ENCODE data around the gene PKIB.
"Not testable (repeated sequence)": the region's sequence is repeated elsewhere in the genome, so short reads cannot be mapped to it uniquely, and the experiment has no call there.

The PKIB gene

DNA sequence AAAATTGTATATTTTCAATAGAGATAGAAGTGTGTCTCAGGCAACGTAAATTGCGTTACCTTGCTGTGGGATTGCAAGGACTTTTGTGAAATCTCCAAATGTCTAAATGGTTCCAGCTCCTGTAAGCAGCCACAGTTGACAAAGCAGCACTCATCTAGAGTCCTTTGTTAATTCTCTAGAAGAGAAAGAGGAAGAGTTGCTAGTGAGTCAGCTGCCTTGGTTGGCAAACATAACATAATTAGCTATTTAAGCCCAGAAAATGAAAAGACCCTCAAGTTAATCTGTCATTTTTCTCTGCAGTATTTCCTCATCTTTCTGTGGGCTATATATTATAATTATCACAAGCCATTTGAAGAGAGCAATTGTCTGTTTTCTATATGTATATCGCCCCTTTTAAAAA lies 102.9 kb downstream of the PKIB start:
- no peak for DNase-seq

DNA sequence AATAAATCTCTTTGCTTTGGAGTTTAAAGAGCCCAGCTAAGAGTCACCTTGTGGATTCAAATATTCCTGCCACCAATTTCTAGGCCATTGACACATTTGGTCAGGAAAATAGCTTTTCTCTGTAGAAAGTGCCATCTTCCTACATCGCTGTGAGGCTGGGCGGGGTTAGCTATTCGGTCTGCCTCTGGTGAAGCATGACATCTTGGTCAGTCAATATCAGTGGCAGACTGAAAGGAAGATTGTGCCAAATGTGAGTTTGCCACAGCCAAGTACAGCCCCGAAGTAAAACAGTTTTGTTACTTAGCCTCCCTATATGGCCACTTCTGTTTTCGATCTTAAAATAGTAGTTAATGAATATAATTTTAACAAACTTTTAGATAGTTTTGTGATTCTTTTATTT lies 103.9 kb downstream of the PKIB start:
- no peak for DNase-seq

DNA sequence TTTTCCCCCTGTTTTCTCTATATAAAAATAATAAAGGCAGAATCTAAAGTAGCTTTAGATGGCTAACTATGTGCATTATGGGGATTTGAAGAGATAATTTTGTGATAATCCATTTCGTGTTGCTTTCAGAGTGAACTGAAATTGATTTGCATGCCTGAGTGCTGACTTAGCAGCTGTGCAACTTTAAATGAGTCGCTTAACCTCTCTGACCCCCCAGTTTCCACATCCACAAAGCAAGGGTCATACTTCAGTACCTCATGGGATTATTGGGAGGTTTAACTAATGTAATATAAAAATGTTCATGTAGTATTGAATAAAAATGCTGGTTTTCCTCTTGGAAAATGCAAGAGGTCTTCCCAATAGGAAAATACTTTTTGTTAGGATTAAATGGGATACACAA lies 105.5 kb downstream of the PKIB start:
- no peak for DNase-seq

DNA sequence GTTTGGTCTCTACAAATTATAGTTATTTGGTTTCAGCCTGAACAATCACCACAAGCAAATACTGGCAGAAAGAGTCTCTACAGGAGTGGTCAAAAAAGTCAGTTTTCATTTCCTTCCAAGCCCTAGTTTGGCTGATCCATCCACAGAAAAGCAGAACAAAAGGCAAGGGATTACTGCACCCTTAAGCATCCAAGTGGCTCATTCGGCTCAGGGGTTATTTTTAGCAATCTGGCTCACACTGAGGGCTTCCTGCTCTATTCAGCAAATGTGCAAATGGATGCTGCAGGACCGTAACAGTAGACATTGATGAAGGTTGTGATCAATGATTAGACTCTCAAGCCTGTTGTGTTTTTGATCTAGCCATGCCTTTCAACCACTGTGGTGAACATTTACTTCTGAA lies 107.1 kb downstream of the PKIB start:
- no peak for DNase-seq

DNA sequence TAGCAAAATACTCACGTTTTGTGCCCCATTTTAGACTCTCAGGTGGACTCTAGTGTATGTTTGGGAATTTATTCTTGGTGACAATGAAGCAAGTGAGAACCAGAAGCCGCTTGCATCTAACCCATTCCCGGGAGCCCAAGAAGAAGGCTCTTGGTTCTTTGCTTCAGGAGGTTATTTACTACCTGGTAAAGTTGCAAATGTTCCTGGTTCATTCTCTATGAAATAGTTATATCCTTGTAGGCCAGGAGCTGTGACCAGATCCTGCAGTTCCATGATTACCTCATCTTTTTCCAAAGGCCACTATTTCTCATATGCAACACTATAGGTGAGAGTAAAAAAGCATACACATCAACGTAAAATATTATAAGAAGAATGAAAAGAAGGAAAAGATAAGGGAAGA lies 108.4 kb downstream of the PKIB start:
- no peak for DNase-seq

DNA sequence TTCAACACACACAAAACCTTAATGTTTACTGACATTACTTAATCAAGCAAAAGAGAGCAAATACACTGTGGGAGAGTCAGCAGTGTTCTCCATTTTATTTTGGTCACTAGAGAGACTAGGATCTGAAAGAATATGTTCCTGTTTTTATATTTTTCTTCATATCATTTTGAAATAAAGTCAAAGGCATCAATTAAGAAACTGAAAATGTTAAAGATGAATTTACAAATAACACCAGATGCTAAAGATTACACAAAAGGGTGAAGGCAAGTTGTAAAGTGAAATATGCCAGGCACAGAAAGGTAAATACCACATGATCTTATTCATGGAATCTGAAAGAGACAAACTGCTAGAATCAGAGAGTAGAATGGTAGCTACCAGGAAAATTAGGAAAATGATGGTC lies 109.0 kb downstream of the PKIB start:
- no peak for DNase-seq

DNA sequence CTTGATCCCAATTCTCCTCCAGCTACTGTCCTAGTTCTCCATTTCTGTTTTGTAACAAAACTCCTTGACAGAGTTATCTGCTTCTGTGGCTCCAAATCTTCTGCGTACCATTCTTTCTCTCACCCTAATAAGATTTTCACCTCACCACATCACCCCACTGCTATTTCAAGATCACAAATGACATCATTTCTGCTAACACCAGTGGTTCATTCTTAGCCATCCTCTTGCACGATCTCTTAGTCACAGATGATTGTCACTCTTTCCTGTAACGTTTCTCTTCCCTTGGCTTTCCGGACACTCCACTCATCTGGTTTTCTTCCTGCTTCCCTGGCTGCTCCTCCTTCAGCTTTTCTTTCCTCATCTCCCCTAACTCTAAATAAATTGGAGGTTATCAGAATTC lies 112.5 kb downstream of the PKIB start:
- DNase-seq, result no peak

DNA sequence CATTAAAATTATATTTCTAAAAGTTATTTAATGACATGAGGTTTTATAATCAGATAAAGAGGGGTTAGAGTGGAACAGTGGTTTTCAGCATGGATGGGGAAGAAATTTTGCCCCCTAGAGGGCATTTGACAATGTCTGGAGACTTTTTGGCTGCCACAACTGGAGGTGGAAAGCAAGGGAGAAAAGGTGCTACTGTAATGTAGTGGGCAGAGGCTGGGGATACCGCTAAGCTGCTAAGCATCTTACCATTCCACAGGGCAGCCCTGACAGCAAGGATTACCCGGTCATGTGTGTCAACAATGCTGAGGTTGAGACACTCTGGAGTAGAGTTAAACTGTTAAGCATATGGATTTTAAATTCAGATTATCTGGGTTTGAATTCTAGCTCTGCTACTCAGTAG lies 116.4 kb downstream of the PKIB start:
- no peak for DNase-seq

DNA sequence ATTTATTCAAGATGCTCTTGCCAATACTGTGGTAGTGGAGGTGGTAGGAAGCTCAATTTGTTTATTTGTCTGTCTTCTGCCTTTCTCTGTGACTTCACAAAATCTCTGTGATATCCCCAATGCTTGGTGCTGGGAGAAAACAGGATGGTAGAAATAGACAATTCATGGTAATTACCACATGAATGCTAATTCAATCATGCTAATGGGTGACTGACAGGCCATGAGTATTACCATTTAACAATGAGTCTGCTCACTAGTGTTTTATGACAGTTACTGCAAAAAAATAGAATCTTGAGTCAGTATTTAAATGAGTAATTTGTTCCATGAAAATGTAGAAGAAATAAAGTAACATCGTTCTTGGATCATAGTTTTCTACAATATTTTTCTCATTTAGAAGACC lies 117.0 kb downstream of the PKIB start:
- no peak for DNase-seq

DNA sequence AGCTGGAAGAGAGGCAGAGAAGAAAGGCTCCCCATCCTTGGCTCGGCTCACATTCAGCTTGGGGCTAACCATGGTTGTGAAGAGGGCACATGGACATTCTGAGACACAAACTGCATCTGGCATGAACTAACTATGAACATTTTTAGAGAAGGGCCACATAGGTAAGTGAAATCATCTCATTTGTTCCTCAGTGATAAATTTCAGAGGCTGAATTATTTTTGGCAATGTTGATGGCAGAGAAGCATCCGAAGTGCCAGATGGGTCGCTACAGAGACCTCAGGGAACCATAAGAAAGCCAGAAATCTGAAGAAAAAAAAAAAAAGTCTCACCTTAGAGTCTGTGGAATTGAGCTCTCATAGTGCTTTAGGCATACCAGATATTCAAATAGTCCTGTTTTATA lies 120.1 kb downstream of the PKIB start:
- no peak for DNase-seq

DNA sequence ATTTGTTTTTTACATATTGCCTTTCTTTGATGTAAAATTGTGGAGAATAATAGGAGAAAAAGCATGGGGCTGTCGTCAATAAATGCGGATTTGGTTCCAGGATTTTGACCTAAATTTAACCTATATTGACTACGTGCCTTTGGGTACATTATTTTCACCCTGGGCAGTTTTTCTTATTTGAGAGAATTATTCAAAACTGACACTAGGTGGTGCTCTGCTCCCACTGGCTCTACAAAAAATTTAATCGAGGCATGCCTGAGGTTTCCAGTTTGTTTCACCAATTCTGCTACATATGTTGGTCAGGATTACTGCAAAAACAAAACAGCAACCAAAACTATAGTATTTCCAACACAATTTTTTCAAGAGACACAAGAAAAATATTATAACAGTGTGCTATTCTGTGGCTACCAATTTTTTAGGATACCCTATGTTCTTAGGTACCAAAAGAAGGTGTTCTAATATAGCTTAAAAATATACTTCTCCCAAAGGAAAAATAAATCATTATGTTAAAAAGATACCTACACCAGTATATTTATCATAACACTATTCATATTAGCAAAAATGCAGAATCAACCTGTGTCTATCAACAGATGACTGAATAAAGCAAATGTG lies 120.7 kb downstream of the PKIB start:
- no peak for DNase-seq

DNA sequence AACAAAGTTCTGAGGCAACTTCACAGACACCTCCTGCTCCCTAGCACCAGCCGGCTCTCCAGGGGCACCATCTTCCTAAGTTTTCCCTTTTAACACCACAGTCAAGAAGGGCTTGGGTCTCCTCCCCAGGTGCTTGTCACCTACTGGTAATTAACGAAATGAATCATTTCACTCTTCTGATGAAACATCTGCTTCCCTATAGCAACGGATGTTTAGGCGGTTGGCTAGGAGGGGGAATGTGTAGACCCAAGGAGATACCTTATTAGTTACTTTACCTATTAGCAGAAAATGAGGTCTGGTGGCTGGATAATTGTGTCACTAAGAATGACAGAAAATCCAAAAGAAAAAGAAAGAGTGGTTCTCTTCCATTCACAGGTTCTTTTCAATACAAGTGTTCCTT lies 123.1 kb downstream of the PKIB start:
- DNase-seq, result no peak

DNA sequence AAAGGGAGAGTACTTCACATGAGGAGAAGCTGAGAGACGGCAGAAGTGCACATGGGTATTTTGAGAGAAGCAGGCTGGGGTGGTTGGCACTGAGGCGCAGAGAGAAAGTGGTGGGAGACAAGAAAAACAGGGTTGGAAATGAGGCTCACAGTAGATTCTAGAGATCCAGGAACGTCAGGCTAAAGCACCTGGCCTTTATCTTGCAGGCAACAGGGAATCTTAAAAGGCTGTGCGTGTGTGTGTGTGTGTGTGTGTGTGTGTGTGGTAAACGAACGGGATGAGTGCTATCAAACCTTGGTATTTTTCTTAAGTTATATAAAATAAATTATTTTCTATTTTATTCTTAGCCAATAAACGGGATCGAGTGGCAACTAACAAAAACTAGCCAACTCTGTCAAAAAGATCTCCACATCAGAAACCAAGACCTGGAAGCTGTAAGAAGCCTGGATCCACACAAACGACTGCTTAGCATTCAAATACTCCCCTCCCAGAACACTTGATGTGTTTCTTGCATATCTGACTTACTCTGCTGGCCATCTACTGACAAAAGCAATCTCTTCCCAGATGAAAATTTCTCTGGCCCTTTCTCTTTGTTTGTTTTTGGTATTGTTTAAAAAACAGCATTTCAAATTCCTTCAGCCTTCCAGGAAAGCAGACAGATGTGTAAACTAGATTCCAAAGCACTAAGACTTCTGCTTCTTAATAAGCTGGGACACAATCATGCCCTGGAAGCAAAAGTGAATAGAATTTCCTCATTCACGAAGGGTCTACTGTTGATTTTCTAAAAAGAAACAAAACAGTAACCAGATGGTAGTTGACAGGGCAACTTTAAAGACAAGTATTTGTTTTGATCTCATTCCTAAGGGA lies 124.6 kb downstream of the PKIB start:
- no peak for DNase-seq

DNA sequence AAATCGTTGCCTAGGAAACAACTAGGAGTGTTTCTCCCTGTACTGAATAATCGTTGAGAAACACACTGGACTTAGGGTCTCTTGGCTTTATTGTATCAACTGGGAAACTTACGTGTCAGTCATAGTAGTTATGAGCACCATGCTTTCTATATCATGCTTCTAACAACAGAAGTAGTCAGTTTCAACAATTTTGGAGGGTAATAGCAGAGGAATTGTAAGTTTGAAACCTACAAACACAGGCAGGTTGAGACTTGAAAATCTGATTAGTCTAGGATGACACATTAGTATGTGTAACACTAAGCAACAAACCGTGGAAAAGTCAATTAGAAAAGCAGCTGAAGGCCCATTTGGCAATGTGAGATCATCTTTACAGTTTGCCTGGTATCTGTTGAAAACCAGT lies 125.4 kb downstream of the PKIB start:
- DNase-seq, result no peak

DNA sequence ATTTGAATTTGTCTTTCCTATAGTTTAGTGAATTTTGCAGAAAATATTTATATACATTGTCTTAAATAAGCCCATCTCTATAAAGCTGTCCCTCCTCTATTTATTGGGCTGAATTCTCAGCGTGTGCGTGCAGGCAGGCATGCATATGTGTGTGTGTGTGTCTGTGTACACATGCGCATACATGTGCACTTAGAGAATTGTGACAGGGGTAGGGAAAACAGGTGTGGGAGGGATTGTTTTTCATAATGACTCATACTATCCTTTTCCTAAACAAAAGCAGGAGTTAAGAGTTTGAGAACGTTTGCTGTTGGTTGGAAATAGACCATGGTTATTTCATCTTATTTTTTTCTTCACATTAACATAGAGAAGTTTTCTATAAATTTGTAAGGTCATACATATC lies 126.0 kb downstream of the PKIB start:
- DNase-seq, result no peak

DNA sequence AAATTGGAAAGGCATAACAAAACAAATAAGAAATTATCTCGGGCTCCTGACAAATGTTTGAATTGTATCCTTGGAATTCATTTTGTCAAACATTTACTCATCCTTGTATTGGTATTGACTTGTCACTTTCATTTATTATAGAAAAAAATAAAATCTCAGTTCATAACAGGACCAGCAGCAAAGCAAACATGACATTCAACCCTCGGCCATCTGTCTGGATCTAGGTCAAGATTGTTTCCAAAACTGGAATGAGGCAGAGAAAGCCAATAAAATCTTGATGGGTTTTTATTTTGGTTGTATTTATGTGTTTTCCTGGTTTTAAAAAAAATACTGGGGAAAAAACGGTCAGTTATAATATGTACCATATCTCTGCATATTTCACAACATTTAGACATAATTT lies 126.4 kb downstream of the PKIB start:
- DNase-seq, result no peak

DNA sequence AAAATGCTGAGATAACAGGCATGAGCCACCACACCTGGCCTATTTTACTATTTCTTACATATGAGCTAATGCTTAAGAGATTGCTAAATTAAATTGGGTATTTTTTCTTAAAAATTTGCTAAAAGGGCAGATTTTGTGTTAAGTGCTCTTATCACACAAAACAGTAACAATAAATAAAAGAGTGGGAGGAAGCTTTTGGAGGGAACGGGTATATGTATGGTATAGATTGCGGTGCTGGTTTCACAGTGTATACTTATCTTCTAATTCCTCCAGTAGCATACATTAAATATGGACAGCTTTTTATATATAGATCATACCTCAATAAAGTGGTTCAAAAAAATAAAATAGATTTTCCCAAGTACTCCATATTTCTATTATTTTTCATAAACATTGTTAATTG lies 129.9 kb downstream of the PKIB start:
- no peak for DNase-seq

DNA sequence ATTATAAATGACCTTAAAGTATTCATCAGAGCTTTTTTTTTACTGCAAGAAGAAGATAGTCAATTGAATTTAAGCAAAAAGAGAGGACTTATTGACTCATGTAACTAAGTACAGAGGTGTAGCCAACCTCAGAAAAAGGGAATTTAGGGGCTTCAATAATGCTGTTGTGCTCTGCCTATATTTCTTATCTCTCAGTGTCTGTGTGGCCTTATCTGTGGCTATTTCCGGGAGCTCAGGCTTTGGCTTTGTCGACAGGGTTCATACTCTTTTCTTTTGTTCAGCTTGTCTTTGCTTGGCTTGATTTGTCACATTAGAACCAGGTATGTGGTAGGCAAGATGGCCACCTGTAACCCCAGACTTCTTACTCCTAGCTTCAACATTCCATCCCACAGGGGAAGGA lies 130.7 kb downstream of the PKIB start:
- DNase-seq, result no peak

DNA sequence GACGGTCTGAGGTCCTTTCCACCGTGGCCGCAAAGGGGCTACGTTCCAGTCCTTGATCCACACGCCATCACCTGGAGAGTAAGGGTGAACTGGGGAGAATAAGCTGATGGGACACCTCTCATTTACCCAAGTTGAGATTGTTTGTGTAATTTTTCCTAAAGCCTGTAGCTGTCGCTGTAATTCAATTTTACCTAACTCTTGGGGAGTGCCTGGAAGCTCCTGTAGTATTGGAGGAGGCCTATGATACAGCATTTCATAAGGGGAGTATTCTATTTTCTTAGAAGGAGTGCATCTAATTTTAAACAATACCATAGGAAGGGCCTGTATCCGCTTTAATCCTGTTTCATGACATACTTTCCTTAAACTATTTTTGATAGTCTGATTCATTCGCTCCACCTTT lies 134.0 kb downstream of the PKIB start:
- not testable (repeated sequence) for DNase-seq

DNA sequence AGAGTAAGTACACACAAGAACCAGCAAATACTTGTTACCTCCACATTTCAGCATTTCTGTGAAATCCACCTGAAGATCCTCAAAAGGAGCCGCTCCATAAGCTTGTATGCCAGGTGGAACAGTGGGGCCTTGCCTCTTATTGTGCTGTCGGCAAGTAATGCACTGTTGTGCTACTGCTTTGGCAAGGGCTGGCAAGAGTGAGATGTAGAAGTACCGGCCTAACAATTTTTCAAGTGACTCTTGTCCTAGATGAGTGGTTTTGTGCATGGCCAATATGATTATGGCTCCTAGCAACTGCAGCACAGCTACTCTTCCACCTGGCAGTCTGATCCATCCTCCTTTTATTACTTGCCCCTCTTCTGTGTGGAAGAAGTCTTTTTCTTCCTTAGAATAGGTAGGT lies 134.7 kb downstream of the PKIB start:
- not testable (repeated sequence) for DNase-seq

DNA sequence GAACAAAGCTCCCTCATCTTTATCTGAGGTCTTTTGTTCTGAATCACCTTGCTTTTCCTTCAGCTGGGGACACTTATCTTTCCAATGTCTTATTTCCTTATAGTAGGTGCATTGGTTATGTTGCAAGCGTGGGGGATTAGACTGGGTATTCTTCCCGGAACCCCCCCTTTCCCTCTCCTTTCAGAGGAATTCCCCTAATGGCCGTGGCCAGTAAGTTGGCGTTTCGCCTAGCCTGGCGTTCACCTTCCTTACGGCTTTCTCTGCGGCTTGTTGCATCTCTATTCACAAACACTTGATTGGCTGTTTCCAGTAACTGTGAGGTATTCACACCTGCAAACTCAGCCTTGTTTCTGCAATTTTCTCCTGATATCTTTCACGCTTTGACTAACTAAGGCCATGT lies 136.5 kb downstream of the PKIB start:
- no peak for DNase-seq

DNA sequence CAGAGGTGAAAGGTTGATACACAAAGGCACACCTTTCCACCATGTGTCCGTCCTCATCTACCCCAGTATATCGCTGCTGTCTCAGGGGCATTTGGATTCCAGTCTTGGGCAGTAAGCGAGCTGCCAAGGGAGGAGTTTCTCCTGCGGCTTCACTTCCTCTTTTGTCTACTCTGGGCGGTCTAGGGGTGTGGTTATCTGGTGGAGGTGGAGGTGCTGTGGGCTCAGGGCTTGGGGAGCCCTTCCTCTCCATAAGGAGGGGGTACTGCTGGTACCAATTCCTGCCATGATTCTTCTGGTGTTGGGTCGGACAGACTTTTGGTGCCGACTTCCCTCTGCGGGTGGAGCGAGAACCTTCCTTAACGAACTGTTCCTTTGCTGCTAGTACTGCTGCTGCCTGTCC lies 137.4 kb downstream of the PKIB start:
- DNase-seq, result no peak

DNA sequence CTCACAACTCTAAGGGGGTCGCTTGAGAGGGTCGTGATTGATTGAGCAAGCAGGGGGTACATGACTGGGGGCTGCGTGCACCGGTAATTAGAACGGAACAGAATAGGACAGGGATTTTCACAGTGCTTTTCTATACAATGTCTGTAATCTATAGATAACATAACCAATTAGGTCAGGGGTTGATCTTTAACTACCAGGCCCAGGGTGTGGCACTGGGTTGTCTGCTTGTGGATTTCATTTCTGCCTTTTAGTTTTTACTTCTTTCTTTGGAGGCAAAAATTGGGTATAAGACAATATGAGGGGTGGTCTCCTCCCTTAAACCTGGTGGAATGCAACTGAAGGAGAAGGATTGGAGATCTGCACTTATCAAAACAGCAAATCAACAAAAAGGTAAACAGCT lies 138.7 kb downstream of the PKIB start:
- not testable (repeated sequence) for DNase-seq

DNA sequence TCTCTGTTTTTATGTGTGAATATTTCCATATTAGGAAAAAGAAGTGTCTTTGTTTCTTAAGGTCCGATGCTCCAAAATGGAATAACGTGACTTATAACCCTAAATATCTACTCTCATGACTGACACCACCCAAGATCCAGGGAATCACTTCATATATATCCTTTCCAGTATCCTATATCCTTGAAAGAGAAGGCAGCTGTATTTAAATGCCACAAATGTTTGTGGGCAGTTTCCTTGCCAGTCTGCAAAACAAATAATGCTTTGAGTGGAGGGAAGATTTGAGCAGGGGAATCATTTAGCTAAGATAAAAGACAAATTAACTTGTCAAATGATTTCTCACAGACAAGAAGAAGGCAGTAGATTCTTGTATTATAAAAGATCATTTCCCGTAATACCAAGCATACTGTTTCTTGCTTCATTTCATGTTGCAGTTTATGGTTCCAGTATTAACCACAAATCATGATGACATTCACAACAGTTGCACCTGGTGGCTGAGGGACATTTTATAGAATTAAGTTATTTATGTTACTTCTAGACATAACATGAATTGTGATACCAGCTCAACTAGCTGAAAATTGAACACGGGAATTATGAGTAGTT lies 139.3 kb downstream of the PKIB start:
- no peak for DNase-seq

DNA sequence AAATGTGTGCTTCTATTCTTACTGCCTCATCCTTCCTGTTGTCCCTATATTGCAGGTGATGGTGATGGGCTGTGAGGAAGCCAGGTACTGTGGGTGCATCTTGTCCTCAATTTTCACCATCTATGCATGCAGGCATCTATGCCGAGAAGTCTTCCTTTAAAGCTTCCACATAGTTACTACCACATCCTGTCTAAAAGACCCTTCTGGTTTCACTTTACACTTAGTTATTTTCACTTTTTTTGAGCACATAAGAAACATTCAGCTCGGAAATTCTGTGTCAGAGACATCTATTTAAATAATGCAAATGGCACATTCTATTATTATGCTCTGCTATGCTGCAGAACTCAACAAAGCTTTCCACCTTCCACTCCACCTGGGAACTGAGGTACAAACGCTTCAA lies 141.1 kb downstream of the PKIB start:
- DNase-seq, result no peak

Measured in activated CD8-positive, alpha-beta memory T cell treated with anti-CD3 and anti-CD28 coated beads, Interleukin-2, amount 50 U/mL, for 48 hours (primary cell).